VCaP (cell line): ENCODE results near the gene SDK2.

ENCODE experiments used
- H3K27ac ChIP-seq: fragments of 450-650 bp; 2 replicates; pipeline ENCODE4 v1.5.1; 2017
- TF ChIP-seq, protein P1 (sequence below): fragments of 450-650 bp; conservative IDR thresholded peaks from 2 replicates; pipeline ENCODE4 v1.5.1; 2017; ENCODE audit warnings: mild to moderate bottlenecking, moderate library complexity

SDK2 gene

GRCh38 chr17:73445466-73445865, 198.8 kb downstream of the SDK2 start:
- TF ChIP-seq, protein P1, sequence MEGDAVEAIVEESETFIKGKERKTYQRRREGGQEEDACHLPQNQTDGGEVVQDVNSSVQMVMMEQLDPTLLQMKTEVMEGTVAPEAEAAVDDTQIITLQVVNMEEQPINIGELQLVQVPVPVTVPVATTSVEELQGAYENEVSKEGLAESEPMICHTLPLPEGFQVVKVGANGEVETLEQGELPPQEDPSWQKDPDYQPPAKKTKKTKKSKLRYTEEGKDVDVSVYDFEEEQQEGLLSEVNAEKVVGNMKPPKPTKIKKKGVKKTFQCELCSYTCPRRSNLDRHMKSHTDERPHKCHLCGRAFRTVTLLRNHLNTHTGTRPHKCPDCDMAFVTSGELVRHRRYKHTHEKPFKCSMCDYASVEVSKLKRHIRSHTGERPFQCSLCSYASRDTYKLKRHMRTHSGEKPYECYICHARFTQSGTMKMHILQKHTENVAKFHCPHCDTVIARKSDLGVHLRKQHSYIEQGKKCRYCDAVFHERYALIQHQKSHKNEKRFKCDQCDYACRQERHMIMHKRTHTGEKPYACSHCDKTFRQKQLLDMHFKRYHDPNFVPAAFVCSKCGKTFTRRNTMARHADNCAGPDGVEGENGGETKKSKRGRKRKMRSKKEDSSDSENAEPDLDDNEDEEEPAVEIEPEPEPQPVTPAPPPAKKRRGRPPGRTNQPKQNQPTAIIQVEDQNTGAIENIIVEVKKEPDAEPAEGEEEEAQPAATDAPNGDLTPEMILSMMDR: no peak
- no peak overlapping the region for H3K27ac ChIP-seq

GRCh38 chr17:73444021-73444420, 200.2 kb downstream of the SDK2 start:
- TF ChIP-seq, protein P1: no peak

GRCh38 chr17:73439597-73439996, 204.6 kb downstream of the SDK2 start:
- TF ChIP-seq, protein P1: no peak
- H3K27ac ChIP-seq: no peak overlapping the region

More at GRCh38 chr17:73444021-73444420, 200.2 kb downstream of the SDK2 start:
- H3K27ac ChIP-seq: no peak overlapping the region

GRCh38 chr17:73437826-73438225, 206.4 kb downstream of the SDK2 start:
- TF ChIP-seq, protein P1: no peak
- H3K27ac ChIP-seq: no peak overlapping the region

- H3K27ac ChIP-seq: no peak overlapping the region
- TF ChIP-seq, protein P1: no peak
Observed at GRCh38 chr17:73436954-73437353, 207.3 kb downstream of the SDK2 start.

DNA sequence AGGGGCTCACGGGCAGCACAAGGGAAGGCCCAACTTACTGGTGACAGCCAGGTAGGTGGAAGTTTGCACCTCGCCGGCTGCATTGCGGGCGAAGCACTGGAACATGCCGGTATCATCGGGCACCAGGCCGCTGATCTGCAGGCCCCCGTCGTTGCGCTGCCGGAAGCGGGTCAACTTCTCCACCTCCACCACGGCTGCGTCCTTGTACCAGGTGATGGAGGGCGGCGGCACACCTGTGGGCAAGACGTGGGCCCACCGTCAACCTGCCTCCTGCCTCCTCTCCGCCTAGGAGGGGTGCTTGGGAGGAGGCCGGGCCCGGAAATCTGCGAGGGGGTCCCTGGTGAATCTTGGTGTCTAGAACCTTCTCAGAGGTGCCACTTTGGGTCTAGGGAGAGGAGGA, 208.8 kb downstream of the SDK2 start:
- H3K27ac ChIP-seq: no peak overlapping the region
- TF ChIP-seq, protein P1: no peak

DNA sequence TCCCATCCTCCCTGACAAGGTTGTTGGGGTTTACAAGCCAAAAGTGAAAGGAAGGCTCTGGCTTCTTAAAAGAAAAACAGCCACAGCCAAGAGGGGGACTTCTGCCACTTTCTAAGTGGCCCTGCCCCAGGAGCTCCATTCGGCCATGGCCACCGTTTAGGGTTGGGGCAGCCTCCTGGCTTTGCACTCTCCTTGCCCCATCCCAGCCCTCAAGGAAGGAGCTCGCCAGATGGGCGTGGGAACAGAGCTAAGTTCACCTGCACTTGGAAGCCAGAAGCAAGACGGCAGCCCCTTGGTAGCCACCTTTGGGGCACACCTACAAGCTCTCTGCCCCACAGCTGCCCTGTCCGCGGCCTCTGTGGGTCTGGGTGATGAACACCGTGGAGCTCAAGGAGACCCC, 210.1 kb downstream of the SDK2 start:
- TF ChIP-seq, protein P1: no peak
- H3K27ac ChIP-seq: no peak overlapping the region

DNA sequence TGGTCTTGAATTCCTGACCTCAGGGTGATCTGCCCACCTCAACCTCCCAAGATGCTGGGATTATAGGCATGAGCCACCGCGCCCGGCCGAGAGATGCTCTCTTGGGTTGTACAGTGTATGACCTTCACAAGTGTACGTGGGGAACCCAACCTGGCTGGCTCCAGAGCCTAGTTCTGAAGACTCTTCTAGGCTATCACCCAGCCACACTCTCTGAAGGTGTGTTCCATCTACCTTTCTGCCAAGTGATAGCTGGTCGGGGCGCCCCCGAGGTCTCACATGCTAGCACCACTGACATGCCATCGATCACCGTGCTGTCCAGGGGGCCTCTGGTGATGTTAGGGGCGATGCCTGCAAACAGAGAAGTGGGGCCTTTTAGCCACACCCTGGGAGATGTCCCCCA, 210.7 kb downstream of the SDK2 start:
- TF ChIP-seq, protein P1: no peak
- no peak overlapping the region for H3K27ac ChIP-seq
